Skeletal muscle satellite cell (primary cell): ENCODE data around the gene FARP1.
A peak's percentile ranks its signal among the peaks of the same experiment; 100 is the strongest.

Source experiments
- H3K27me3 ChIP-seq: 2 replicates; pipeline ENCODE4 v1.7.0; 2013; ENCODE audit warnings: low read length; ENCODE audit not compliant: control insufficient read depth, insufficient read depth
- H3K36me3 ChIP-seq: 2 replicates; pipeline ENCODE4 v1.7.0; 2013; ENCODE audit warnings: mild to moderate bottlenecking, control low read depth, low read length; ENCODE audit not compliant: insufficient read depth
- H3K4me1 ChIP-seq: 2 replicates; pipeline ENCODE4 v1.7.0; 2013; ENCODE audit warnings: low read length; ENCODE audit not compliant: control insufficient read depth, insufficient read depth
- H3K4me2 ChIP-seq: 2 replicates; pipeline ENCODE4 v1.7.0; 2013; ENCODE audit warnings: mild to moderate bottlenecking, low read length
- H3K4me3 ChIP-seq: 2 replicates; pipeline ENCODE4 v1.7.0; 2013; ENCODE audit warnings: low read length
- H3K9ac ChIP-seq: 2 replicates; pipeline ENCODE4 v1.7.0; 2013; ENCODE audit warnings: mild to moderate bottlenecking, low read depth, low read length, moderate library complexity
- H3K9me3 ChIP-seq: replicated peaks from 2 replicates; pipeline ENCODE4 v1.7.0; 2013; ENCODE audit warnings: mild to moderate bottlenecking, control low read depth, low read length

FARP1 gene

DNA sequence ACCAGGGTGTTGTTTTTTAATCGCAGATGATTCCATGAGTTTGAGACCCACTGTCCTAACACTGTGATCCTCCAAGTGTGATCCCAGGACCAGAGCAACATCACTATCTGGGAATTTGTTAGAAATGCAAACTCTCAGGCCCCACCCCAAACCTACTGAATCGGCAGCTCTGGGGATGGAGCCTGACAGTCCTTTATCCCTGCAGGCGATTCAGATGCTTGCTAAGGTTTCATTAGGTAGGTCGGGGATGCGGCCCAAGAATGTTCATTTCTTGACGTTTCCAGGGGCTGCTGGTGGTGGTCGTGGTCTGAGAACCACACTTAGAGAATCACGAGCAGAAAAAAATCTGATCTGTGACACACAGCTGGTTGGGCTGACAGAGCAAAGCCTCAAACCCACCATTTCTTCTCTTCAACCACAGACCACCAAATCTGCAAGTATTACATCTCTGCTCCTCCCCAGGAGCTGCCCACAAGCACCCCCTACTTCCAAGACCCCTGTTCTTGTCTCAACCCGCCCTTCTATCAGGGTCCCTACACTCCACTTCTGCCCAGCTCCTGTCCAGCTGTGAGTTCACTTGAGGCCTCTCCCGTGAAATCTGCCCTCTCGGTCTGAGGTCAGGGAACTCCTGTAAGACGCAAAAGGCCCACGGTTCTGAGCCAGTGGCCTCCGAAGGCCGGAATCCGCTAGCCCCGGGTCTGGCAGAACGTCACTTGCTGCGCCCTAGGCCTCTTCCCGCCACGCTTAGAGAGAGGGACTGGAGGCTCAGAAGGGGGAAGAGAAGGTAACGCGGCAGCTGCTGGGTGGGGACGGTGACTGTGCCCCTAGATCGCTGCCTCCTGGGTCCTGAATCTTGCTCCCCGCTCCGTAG is 1.1 kb upstream of the FARP1 start:
- Histone ChIP-seq H3K36me3 (no peaks in the 10 kb centered on the region), H3K4me2 (peak overlapping the region; percentile 99), H3K4me1 (peaks cover 27% of the 10 kb centered on the region), H3K9ac (peak overlapping the region; percentile 95), H3K4me3 (peak overlapping the region; percentile 90), H3K27me3 (no peaks in the 10 kb centered on the region), H3K9me3 (no peaks in the 10 kb centered on the region)

DNA sequence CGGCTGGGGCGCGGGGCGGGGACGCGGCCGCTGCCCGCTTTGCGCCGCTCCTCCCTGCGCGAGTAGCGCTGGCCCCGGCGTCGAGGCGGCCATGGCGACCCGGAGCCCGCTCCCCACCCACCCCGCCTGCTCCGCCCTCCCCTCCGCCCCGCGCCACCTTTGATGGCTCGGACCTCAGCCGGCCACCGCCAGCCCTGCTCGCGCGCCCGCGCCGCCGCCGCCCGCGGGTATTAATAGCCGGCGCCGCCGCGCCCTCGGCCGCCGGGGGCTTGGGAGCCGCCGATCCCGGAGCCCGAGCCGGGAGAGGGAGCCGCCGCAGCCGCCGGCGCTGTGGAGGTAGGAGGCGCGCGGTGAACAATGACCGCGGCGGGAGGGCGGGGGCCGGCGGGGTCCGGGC is 261 bp downstream of the FARP1 start:
- H3K27me3 ChIP-seq: no peaks in the 10 kb centered on the region
- no peaks in the 10 kb centered on the region for H3K36me3 ChIP-seq
- no peaks in the 10 kb centered on the region for H3K9me3 ChIP-seq
- H3K4me3 ChIP-seq: peak overlapping the region; percentile 90
- peaks cover 33% of the 10 kb centered on the region for H3K4me1 ChIP-seq
- peak overlapping the region; percentile 99 for H3K4me2 ChIP-seq
- peak overlapping the region; percentile 95 for H3K9ac ChIP-seq

DNA sequence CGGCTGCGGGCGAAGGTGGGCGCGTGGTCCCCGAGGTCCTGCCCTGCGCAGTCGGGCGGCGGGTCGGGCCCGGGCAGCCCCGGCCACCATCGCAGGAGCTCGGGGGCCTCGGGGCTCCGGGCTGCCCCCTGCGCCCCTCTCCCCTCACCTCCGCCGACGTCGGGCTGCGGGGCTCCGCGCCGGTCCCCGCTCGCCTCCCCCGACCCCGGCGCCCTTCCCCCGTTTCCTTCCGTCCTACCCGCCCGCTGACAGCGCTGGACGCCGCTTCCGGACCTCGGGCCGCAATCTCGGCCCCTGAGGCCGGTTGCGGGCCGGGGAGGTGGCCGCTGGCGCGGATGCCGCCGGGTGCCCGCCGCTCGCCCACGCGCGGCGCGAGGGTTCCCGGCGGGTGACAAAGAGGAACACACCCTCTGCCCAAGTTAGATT is 720 bp downstream of the FARP1 start:
- Histone ChIP-seq H3K4me3 (peak overlapping the region; percentile 90), H3K27me3 (no peaks in the 10 kb centered on the region), H3K9ac (peak overlapping the region; percentile 95)

DNA sequence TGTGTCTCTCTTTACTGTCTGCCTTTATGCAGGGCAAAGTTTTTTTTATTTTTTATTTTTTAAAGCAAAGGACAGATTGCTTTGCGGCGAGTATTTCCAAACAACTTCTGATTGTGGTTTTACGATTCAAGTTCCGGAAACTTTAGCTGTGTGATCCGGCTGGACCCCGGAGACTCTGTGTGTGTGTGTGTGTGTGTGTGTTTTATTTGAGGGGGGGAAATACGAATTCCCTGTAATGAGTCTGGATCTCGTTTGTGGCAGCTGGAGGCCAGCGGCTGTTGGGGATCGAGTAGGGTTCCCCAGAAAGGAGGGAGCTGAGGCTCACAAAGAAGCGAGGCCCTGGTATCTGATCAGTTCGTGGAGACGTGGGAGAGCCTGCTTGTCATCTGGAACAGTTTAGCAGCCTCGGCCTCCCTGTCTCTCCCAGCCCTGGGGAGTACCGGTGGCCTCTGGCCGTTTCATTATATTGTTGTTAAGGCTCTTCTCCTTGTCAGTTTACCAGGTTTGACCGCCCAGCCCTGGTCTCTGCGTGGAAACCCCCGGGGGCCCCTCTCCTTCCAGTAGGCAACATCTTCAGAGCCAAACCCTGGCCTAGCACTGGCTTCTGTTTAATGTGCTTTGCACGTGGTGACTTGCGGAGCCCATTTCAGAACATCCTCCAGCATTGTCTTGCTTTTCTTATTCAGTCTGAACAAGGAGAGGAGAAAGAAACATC is 1.3 kb downstream of the FARP1 start:
- Histone ChIP-seq H3K4me1 (peaks cover 33% of the 10 kb centered on the region), H3K4me3 (peak overlapping the region; percentile 90), H3K9me3 (no peaks in the 10 kb centered on the region), H3K27me3 (no peaks in the 10 kb centered on the region), H3K36me3 (no peaks in the 10 kb centered on the region), H3K4me2 (peak overlapping the region; percentile 99), H3K9ac (peak overlapping the region; percentile 95)

More for the DNA sequence above, 720 bp downstream of the FARP1 start:
- peak overlapping the region; percentile 99 for H3K4me2 ChIP-seq
- peaks cover 33% of the 10 kb centered on the region for H3K4me1 ChIP-seq
- H3K36me3 ChIP-seq: no peaks in the 10 kb centered on the region
- no peaks in the 10 kb centered on the region for H3K9me3 ChIP-seq

DNA sequence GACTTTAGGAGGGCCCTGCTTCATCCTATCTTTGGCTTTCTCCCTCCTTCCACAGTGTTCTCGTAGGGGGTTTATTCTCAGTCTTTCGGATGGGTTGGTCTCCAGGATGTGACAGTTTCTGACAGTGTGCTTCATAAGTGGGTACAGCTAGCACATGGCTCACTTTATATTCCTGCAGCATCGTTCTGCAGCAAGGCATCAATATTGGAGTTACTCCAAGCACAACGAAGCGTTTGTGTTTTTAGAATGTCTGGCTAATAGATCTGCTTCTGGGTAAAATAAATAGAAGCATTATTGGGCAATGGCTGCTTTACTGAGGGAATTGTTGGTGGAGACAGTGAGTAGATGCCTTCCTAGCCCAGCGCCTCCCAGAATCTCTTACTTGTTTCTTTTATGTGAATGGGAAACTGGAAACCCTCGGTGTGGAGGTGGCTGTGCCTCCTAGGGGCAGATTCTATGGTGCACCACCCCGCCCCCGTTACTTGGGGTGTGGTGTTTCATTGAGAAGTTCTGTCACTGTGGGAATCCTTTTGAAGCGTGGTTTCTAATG is 2.0 kb downstream of the FARP1 start:
- H3K36me3 ChIP-seq: no peaks in the 10 kb centered on the region
- peak overlapping the region; percentile 95 for H3K9ac ChIP-seq
- H3K4me2 ChIP-seq: peak overlapping the region; percentile 99
- H3K27me3 ChIP-seq: no peaks in the 10 kb centered on the region
- no peaks in the 10 kb centered on the region for H3K9me3 ChIP-seq
- H3K4me1 ChIP-seq: peaks cover 33% of the 10 kb centered on the region
- peak overlapping the region; percentile 90 for H3K4me3 ChIP-seq

DNA sequence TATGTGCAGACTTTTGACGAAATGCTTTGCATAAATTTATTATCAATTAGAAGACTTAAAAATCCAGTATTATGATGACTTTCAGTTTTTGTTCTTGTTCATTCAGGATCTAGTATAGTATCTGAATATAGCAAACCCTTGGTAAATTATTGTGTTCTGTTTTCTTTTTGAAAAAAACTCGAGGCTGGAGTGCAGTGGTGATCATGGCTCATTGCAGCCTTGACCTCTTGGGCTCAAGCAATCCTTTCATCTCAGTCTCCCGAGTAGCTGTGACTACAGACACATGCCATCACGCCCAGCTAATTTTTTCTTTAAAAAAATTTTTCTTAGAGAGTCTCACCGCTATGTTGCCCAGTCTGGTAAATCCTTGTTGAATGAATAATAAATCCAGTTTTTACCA is 4.6 kb downstream of the FARP1 start:
- H3K4me2 ChIP-seq: no peak overlapping the region
- H3K4me3 ChIP-seq: no peak overlapping the region
- H3K27me3 ChIP-seq: no peaks in the 10 kb centered on the region
- H3K9me3 ChIP-seq: no peaks in the 10 kb centered on the region
- no peak overlapping the region for H3K9ac ChIP-seq
- H3K4me1 ChIP-seq: peaks cover 26% of the 10 kb centered on the region
- no peaks in the 10 kb centered on the region for H3K36me3 ChIP-seq

DNA sequence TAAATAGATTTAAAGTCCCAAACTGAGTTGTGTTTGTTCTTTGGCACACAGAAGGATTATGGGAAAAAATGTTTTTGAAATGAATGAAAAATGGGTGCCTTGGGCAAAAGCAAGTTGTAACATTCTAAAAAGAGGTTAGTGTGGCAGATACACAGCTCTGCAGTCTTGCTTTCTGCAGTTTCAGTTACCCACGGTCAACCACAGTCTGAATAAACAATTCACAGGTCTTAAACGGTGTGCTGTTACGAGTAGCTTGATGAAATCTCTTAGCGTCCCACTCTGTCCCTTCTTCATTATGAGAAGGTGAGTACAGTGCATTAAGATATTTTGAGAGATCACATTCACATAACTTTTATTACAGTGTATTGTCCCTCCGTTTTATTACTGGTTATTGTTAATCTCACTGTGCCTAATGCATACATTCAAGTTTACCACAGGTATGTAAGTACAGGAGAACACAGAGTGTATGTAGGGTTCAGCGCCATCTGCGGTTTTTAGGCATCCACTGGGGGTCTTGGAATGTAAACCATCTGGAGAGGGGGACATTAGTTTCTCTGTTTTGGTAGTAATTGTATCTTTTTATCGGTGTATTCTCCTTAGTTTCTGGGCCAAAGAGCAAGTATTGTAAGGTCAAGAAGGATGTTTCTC is 8.1 kb downstream of the FARP1 start:
- Histone ChIP-seq H3K4me2 (no peak overlapping the region), H3K9me3 (no peaks in the 10 kb centered on the region), H3K27me3 (no peaks in the 10 kb centered on the region), H3K4me1 (peaks cover 15% of the 10 kb centered on the region), H3K9ac (no peak overlapping the region), H3K4me3 (no peak overlapping the region), H3K36me3 (no peaks in the 10 kb centered on the region)

DNA sequence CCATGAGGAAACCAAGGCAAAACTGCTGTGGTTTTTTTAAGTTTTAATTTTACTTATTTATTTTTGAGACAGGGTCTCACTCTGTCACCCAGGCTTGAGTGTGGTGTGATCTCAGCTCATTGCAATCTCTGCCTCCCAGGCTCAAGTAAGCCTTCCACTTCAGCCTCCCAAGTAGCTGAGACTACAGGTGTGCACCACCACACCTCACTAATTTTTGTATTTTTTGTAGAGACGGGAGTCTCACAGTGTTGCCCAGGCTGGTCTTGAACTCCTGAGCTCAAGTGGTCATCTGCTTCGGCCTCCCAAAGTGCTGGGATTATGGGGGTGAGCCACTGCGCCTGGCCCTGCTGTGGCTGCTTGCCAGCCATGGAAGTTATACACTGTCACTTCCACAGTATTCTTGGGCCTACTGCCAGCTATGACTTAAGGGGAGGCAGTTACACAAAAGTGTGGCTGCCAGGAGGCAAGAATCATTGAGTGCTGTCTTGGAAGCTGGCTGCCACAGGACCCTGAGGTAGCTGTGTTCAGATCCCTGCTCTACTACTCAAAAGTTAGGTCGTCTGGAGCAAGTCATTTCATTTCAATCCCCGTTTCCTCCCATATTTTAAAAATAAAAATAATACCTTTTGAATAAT is 12.7 kb downstream of the FARP1 start:
- H3K36me3 ChIP-seq: peaks cover 6% of the 10 kb centered on the region
- no peaks in the 10 kb centered on the region for H3K27me3 ChIP-seq
- no peak overlapping the region for H3K4me3 ChIP-seq
- H3K4me1 ChIP-seq: peaks cover 10% of the 10 kb centered on the region
- no peak overlapping the region for H3K9ac ChIP-seq
- H3K9me3 ChIP-seq: no peaks in the 10 kb centered on the region
- no peak overlapping the region for H3K4me2 ChIP-seq

DNA sequence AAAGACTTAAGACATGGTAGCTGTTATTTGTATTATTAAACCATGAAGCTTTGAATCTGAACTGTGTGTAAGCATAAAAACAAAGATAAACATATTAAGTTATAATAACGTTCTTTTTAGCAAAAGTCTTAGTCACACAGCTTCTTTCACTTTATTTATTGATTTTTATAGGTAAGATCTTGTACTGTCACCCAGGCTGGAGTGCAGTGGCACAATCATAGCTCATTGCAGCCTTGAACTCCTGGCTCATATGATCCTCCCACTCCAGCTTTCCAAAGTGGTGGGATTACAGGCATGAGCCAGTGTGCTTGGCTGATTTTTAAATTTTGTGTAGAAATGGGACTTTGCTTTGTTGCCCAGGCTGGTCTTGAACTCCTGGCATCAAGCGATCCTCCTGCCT is 13.4 kb downstream of the FARP1 start:
- peaks cover 10% of the 10 kb centered on the region for H3K4me1 ChIP-seq
- H3K27me3 ChIP-seq: no peaks in the 10 kb centered on the region
- no peak overlapping the region for H3K9ac ChIP-seq
- no peaks in the 10 kb centered on the region for H3K9me3 ChIP-seq
- H3K4me2 ChIP-seq: no peak overlapping the region
- H3K4me3 ChIP-seq: no peak overlapping the region
- peaks cover 6% of the 10 kb centered on the region for H3K36me3 ChIP-seq

DNA sequence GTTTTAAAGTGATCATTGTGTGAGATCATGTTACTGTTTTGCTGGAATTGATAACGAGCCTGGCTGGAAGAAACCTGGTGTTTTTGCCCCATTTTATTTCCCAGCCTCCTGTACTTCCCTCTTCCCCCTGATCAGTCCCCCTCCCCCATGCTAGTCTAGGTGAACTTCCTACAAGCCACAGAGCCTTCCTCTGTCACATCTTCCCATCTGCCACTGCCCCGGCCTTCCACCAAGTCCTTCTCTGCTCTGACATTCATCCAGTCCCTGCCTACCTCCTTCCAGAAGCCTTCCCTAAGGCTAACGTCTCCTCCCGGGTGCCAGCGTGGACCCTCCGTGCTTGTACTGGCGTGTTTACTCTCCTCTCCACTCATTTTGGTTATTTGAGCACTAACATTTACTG is 14.3 kb downstream of the FARP1 start:
- H3K9ac ChIP-seq: no peak overlapping the region
- H3K4me2 ChIP-seq: no peak overlapping the region
- peaks cover 10% of the 10 kb centered on the region for H3K4me1 ChIP-seq
- H3K27me3 ChIP-seq: no peaks in the 10 kb centered on the region
- H3K9me3 ChIP-seq: no peaks in the 10 kb centered on the region
- H3K36me3 ChIP-seq: peaks cover 6% of the 10 kb centered on the region
- H3K4me3 ChIP-seq: no peak overlapping the region

DNA sequence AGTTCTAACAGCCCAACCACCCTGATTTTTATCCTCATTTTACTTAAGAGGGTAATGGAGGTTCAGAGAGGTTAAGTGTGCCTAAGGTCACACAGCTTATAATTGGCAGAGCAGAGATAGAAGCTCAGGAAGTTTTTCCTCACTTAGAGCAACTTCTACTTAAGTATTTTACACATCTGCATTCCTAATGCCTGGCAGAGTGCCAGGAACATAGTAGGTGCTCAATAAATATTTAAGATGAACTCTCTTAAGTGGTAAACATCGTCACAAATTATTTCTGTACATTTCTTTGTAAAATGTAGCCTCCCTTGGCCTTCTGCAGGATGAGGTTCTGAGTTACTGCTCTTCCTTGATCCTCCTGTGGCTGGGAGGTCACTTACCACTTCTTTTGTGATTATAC is 14.7 kb downstream of the FARP1 start:
- Histone ChIP-seq H3K9ac (no peak overlapping the region), H3K9me3 (no peaks in the 10 kb centered on the region), H3K4me2 (no peak overlapping the region), H3K27me3 (no peaks in the 10 kb centered on the region), H3K36me3 (peaks cover 6% of the 10 kb centered on the region), H3K4me3 (no peak overlapping the region), H3K4me1 (peaks cover 10% of the 10 kb centered on the region)
